ENCODE results near the gene PFAS. TPM values are rescaled to one million over a fixed set of nuclear protein-coding genes. Genes with fewer than 3 reads are reported as not detected.
A peak's percentile ranks its signal among the peaks of the same experiment; 100 is the strongest.
"Not testable (repeated sequence)": the region's sequence is repeated elsewhere in the genome, so short reads cannot be mapped to it uniquely, and the experiment has no call there.

PFAS gene
- total RNA-seq, 2 experiments from 2014 or later = 102 to 105 TPM

- Mint-ChIP-seq H3K36me3 (peaks cover 71% of the 10 kb centered on the region), H3K9me3 (no peaks in the 10 kb centered on the region), H3K27ac (no peak overlapping the region), H3K4me3 (no peak overlapping the region), H3K27me3 (no peaks in the 10 kb centered on the region), H3K4me1 (ENCODE audit: low read depth) (peaks cover 15% of the 10 kb centered on the region)
- ChIA-PET POLR2A (interaction anchor here (1.7 to 2.0 kb wide), 2 partner anchors 8 to 12 kb away, joined by 5 to 6 read pairs; no protein-coding TSS in a partner anchor), CTCF (no interaction called here)
- intact Hi-C loops (cut with micrococcal nuclease) = no loop called here
- no peak for DNase-seq
These were observed 14.5 kb upstream of the PFAS start for GRCh38 chr17:8234361-8235270.

- Mint-ChIP-seq H3K36me3 (peaks cover 67% of the 10 kb centered on the region), H3K27ac (no peak overlapping the region), H3K4me3 (no peak overlapping the region), H3K4me1 (ENCODE audit: low read depth) (peaks cover 18% of the 10 kb centered on the region), H3K9me3 (no peaks in the 10 kb centered on the region), H3K27me3 (no peaks in the 10 kb centered on the region)
- ChIA-PET POLR2A (interaction anchor here (1.7 to 2.0 kb wide), 2 partner anchors 9 to 11 kb away, joined by 5 to 6 read pairs; no protein-coding TSS in a partner anchor), CTCF (interaction anchor here (1.0 kb wide), 1 partner anchor 11 kb away, joined by 3 read pairs; no protein-coding TSS in a partner anchor)
- intact Hi-C loops (cut with micrococcal nuclease) = no loop called here
- no peak for DNase-seq
These were observed 13.4 kb upstream of the PFAS start for GRCh38 chr17:8235676-8236075.

GRCh38 chr17:8237175-8237574 lies 11.9 kb upstream of the PFAS start:
- intact Hi-C loops (cut with micrococcal nuclease) = no loop called here
- H3K9me3 Mint-ChIP-seq = no peaks in the 10 kb centered on the region
- CTCF ChIA-PET = interaction anchor here (0.9 to 1.8 kb wide), 2 partner anchors 64 to 177 kb away, joined by 3 to 4 read pairs; no protein-coding TSS in a partner anchor
- H3K4me1 Mint-ChIP-seq (ENCODE audit: low read depth) = peaks cover 18% of the 10 kb centered on the region
- no peak overlapping the region for H3K27ac Mint-ChIP-seq
- no peaks in the 10 kb centered on the region for H3K27me3 Mint-ChIP-seq
- DNase-seq = no peak
- H3K4me3 Mint-ChIP-seq = no peak overlapping the region
- H3K36me3 Mint-ChIP-seq = peaks cover 54% of the 10 kb centered on the region
- POLR2A ChIA-PET = interaction anchor here (1.4 to 2.0 kb wide), 2 partner anchors 9 to 12 kb away, joined by 4 to 8 read pairs; partner anchors contain the start of gene PFAS

- H3K27ac Mint-ChIP-seq = peak overlapping the region; percentile 28
- no peaks in the 10 kb centered on the region for H3K9me3 Mint-ChIP-seq
- no peak for DNase-seq
- POLR2A ChIA-PET = interaction anchor here (1.4 to 2.0 kb wide), 2 partner anchors 9 to 11 kb away, joined by 4 to 8 read pairs; partner anchors contain the start of gene PFAS
- peaks cover 53% of the 10 kb centered on the region for H3K36me3 Mint-ChIP-seq
- intact Hi-C loops (cut with micrococcal nuclease) = no loop called here
- no peak overlapping the region for H3K4me3 Mint-ChIP-seq
- peaks cover 22% of the 10 kb centered on the region for H3K4me1 Mint-ChIP-seq (ENCODE audit: low read depth)
- CTCF ChIA-PET = interaction anchor here (0.9 to 1.8 kb wide), 2 partner anchors 63 to 177 kb away, joined by 3 to 4 read pairs; no protein-coding TSS in a partner anchor
- H3K27me3 Mint-ChIP-seq = no peaks in the 10 kb centered on the region
These were observed 11.2 kb upstream of the PFAS start for GRCh38 chr17:8237886-8238285.

GRCh38 chr17:8243827-8244226 lies 5.3 kb upstream of the PFAS start:
- POLR2A ChIA-PET = interaction anchor here (0.8 to 7.1 kb wide), 4 partner anchors 19 to 80 kb away, joined by 3 to 134 read pairs (median 6); partner anchors contain the start of gene AURKB
- Mint-ChIP-seq H3K27ac (peak overlapping the region; percentile 69), H3K4me1 (ENCODE audit: low read depth) (peaks cover 41% of the 10 kb centered on the region), H3K36me3 (peaks cover 29% of the 10 kb centered on the region), H3K27me3 (no peaks in the 10 kb centered on the region), H3K4me3 (no peak overlapping the region), H3K9me3 (no peaks in the 10 kb centered on the region)
- intact Hi-C loops (cut with micrococcal nuclease) = no loop called here
- CTCF ChIA-PET = interaction anchor here (0.8 to 1.6 kb wide), 4 partner anchors 18 to 132 kb away, joined by 3 to 7 read pairs (median 4); partner anchors contain the start of genes KRABD2 and SLC25A35
- DNase-seq = peak; percentile 54

GRCh38 chr17:8244768-8245167 lies 4.3 kb upstream of the PFAS start:
- H3K36me3 Mint-ChIP-seq = peaks cover 27% of the 10 kb centered on the region
- DNase-seq = no peak
- POLR2A ChIA-PET = interaction anchor here (0.9 to 7.1 kb wide), 4 partner anchors 20 to 126 kb away, joined by 3 to 134 read pairs (median 6); partner anchors contain the start of gene AURKB
- no peak overlapping the region for H3K4me3 Mint-ChIP-seq
- intact Hi-C loops (cut with micrococcal nuclease) = loop anchor here (5.0 kb wide), 2 partner anchors 193 to 402 kb away; partner anchors contain the start of gene NDEL1
- no peaks in the 10 kb centered on the region for H3K27me3 Mint-ChIP-seq
- no peak overlapping the region for H3K27ac Mint-ChIP-seq
- no peaks in the 10 kb centered on the region for H3K9me3 Mint-ChIP-seq
- CTCF ChIA-PET = interaction anchor here (0.8 to 1.6 kb wide), 4 partner anchors 11 to 131 kb away, joined by 3 to 7 read pairs (median 4); partner anchors contain the start of genes KRABD2 and SLC25A35
- peaks cover 40% of the 10 kb centered on the region for H3K4me1 Mint-ChIP-seq (ENCODE audit: low read depth)

- Mint-ChIP-seq H3K4me3 (peak overlapping the region; percentile 99), H3K27ac (peak overlapping the region; percentile 97), H3K4me1 (ENCODE audit: low read depth) (peaks cover 32% of the 10 kb centered on the region), H3K27me3 (no peaks in the 10 kb centered on the region), H3K36me3 (peaks cover 30% of the 10 kb centered on the region), H3K9me3 (no peaks in the 10 kb centered on the region)
- CTCF ChIA-PET = interaction anchor here (1.4 to 4.2 kb wide), 4 partner anchors 28 to 176 kb away, joined by 4 to 37 read pairs (median 6); no protein-coding TSS in a partner anchor
- DNase-seq = no peak
- intact Hi-C loops (cut with micrococcal nuclease) = loop anchor here (1.0 to 5.0 kb wide), 4 partner anchors 38 to 408 kb away; partner anchors contain the start of genes ALOXE3, NDEL1 and RANGRF
- POLR2A ChIA-PET = interaction anchor here (0.8 to 7.1 kb wide), 13 partner anchors 10 to 130 kb away, joined by 3 to 134 read pairs (median 4); partner anchors contain the start of genes RANGRF, SLC25A35 and TMEM107
These were observed 772 bp downstream of the PFAS start for GRCh38 chr17:8249621-8250500.

GRCh38 chr17:8251411-8251810 lies 2.3 kb downstream of the PFAS start:
- H3K27me3 Mint-ChIP-seq; H3K4me3 Mint-ChIP-seq; H3K27ac Mint-ChIP-seq; DNase-seq; H3K9me3 Mint-ChIP-seq; intact Hi-C loops (cut with micrococcal nuclease): not testable (repeated sequence)
- Mint-ChIP-seq H3K4me1 (ENCODE audit: low read depth) (peaks cover 17% of the 10 kb centered on the region), H3K36me3 (peaks cover 33% of the 10 kb centered on the region)
- POLR2A ChIA-PET = interaction anchor here (0.7 kb wide), 1 partner anchor 150 kb away, joined by 3 read pairs; no protein-coding TSS in a partner anchor
- CTCF ChIA-PET = interaction anchor here (1.1 kb wide), 1 partner anchor 49 kb away, joined by 10 read pairs; no protein-coding TSS in a partner anchor

- no peak for DNase-seq
- CTCF ChIA-PET = no interaction called here
- POLR2A ChIA-PET = no interaction called here
- intact Hi-C loops (cut with micrococcal nuclease) = no loop called here
- Mint-ChIP-seq H3K27me3 (no peaks in the 10 kb centered on the region), H3K9me3 (no peaks in the 10 kb centered on the region), H3K27ac (no peak overlapping the region), H3K36me3 (peaks cover 43% of the 10 kb centered on the region), H3K4me1 (ENCODE audit: low read depth) (peaks cover 14% of the 10 kb centered on the region), H3K4me3 (no peak overlapping the region)
These were observed 4.7 kb downstream of the PFAS start for GRCh38 chr17:8253801-8254200.

GRCh38 chr17:8254881-8255280 lies 5.8 kb downstream of the PFAS start:
- Mint-ChIP-seq H3K4me1 (ENCODE audit: low read depth) (peaks cover 9% of the 10 kb centered on the region), H3K9me3 (no peaks in the 10 kb centered on the region), H3K27me3 (no peaks in the 10 kb centered on the region), H3K36me3 (peaks cover 40% of the 10 kb centered on the region), H3K27ac (no peak overlapping the region), H3K4me3 (no peak overlapping the region)
- POLR2A ChIA-PET = no interaction called here
- CTCF ChIA-PET = interaction anchor here (0.6 to 1.5 kb wide), 2 partner anchors 10 to 122 kb away, joined by 4 read pairs; no protein-coding TSS in a partner anchor
- intact Hi-C loops (cut with micrococcal nuclease) = no loop called here
- DNase-seq = no peak

- Mint-ChIP-seq H3K4me1 (ENCODE audit: low read depth) (peaks cover 3% of the 10 kb centered on the region), H3K27me3 (no peaks in the 10 kb centered on the region), H3K4me3 (no peak overlapping the region), H3K36me3 (peaks cover 44% of the 10 kb centered on the region), H3K9me3 (no peaks in the 10 kb centered on the region), H3K27ac (no peak overlapping the region)
- ChIA-PET POLR2A (no interaction called here), CTCF (interaction anchor here (0.6 to 1.5 kb wide), 3 partner anchors 11 to 790 kb away, joined by 3 to 4 read pairs (median 4); no protein-coding TSS in a partner anchor)
- no peak for DNase-seq
- intact Hi-C loops (cut with micrococcal nuclease) = no loop called here
These were observed 6.4 kb downstream of the PFAS start for GRCh38 chr17:8255499-8255898.

All from activated CD4-positive, alpha-beta memory T cell treated with anti-CD3 and anti-CD28 coated beads for 36 hours (primary cell).